HG03520 (cell line): ENCODE measurements around the gene CNGA3.
"Not testable (repeated sequence)": the region's sequence is repeated elsewhere in the genome, so short reads cannot be mapped to it uniquely, and the experiment has no call there.

ENCODE experiments used
- ATAC-seq: cut with Tn5 transposase; IDR thresholded peaks from one replicate; pipeline ENCODE4 v1.9.1; 2021; ENCODE audit warnings: mild to moderate bottlenecking, moderate library complexity; ENCODE audit not compliant: unreplicated experiment

CNGA3 gene

GRCh38 chr2:98395977-98396376 lies 49.7 kb downstream of the CNGA3 start:
- no peak for ATAC-seq

- no peak for ATAC-seq
Measured at GRCh38 chr2:98396745-98397355, 50.6 kb downstream of the CNGA3 start.

- ATAC-seq = no peak
Measured at GRCh38 chr2:98399140-98399539, 52.9 kb downstream of the CNGA3 start.

GRCh38 chr2:98403878-98404277 lies 57.6 kb downstream of the CNGA3 start:
- no peak for ATAC-seq

GRCh38 chr2:98404556-98405250 lies 58.4 kb downstream of the CNGA3 start:
- ATAC-seq = no peak

- ATAC-seq = no peak
Measured at GRCh38 chr2:98405301-98405700, 59.0 kb downstream of the CNGA3 start.

GRCh38 chr2:98408155-98408554 lies 61.9 kb downstream of the CNGA3 start:
- ATAC-seq = no peak

- peak; percentile 55 for ATAC-seq
Measured at GRCh38 chr2:98412751-98413458, 66.6 kb downstream of the CNGA3 start.

- ATAC-seq = not testable (repeated sequence)
Measured at GRCh38 chr2:98414246-98414645, 68.0 kb downstream of the CNGA3 start.

GRCh38 chr2:98415719-98416248 lies 69.5 kb downstream of the CNGA3 start:
- ATAC-seq = not testable (repeated sequence)

GRCh38 chr2:98416383-98417159 lies 70.3 kb downstream of the CNGA3 start:
- no peak for ATAC-seq

- no peak for ATAC-seq
Measured at GRCh38 chr2:98419544-98419943, 73.3 kb downstream of the CNGA3 start.

- ATAC-seq = no peak
Measured at GRCh38 chr2:98419977-98420725, 73.9 kb downstream of the CNGA3 start.

- no peak for ATAC-seq
Measured at GRCh38 chr2:98422449-98422848, 76.2 kb downstream of the CNGA3 start.

GRCh38 chr2:98426771-98427170 lies 80.5 kb downstream of the CNGA3 start:
- ATAC-seq = no peak

GRCh38 chr2:98432145-98432544 lies 85.9 kb downstream of the CNGA3 start:
- ATAC-seq = no peak

GRCh38 chr2:98433363-98433964 lies 87.2 kb downstream of the CNGA3 start:
- ATAC-seq = no peak

- ATAC-seq = no peak
Measured at GRCh38 chr2:98434492-98434891, 88.2 kb downstream of the CNGA3 start.

GRCh38 chr2:98435670-98436069 lies 89.4 kb downstream of the CNGA3 start:
- not testable (repeated sequence) for ATAC-seq

- no peak for ATAC-seq
Measured at GRCh38 chr2:98436734-98437133, 90.5 kb downstream of the CNGA3 start.
